GM21526 (cell line): ENCODE measurements around the gene RIOK2.
"Not testable (repeated sequence)": the region's sequence is repeated elsewhere in the genome, so short reads cannot be mapped to it uniquely, and the experiment has no call there.

ENCODE experiments used
- ATAC-seq: cut with Tn5 transposase; IDR thresholded peaks from one replicate; pipeline ENCODE4 v1.9.1; 2021; ENCODE audit warnings: moderate library complexity; ENCODE audit not compliant: unreplicated experiment, low FRiP score

Gene RIOK2

GRCh38 chr5:97171703-97172102 lies 11.3 kb downstream of the RIOK2 start:
- no peak for ATAC-seq

- ATAC-seq, result peak; percentile 65
Measured at GRCh38 chr5:97167435-97167834, 15.6 kb downstream of the RIOK2 start.

- no peak for ATAC-seq
Measured at GRCh38 chr5:97165726-97166125, 17.3 kb downstream of the RIOK2 start.

GRCh38 chr5:97164846-97165245 lies 18.2 kb downstream of the RIOK2 start:
- ATAC-seq, result no peak

- no peak for ATAC-seq
Measured at GRCh38 chr5:97163790-97164285, 19.2 kb downstream of the RIOK2 start.

- ATAC-seq, result no peak
Measured at GRCh38 chr5:97163360-97163764, 19.7 kb downstream of the RIOK2 start.

GRCh38 chr5:97162045-97162444 lies 21.0 kb downstream of the RIOK2 start:
- no peak for ATAC-seq

GRCh38 chr5:97157689-97158088 lies 25.4 kb downstream of the RIOK2 start:
- ATAC-seq, result no peak

- ATAC-seq, result no peak
Measured at GRCh38 chr5:97151370-97151769, 31.7 kb downstream of the RIOK2 start.

GRCh38 chr5:97150401-97150800 lies 32.6 kb downstream of the RIOK2 start:
- ATAC-seq, result no peak

- no peak for ATAC-seq
Measured at GRCh38 chr5:97149709-97150108, 33.3 kb downstream of the RIOK2 start.

- no peak for ATAC-seq
Measured at GRCh38 chr5:97148288-97148687, 34.8 kb downstream of the RIOK2 start.

GRCh38 chr5:97143704-97144103 lies 39.3 kb downstream of the RIOK2 start:
- ATAC-seq, result no peak

- ATAC-seq, result no peak
Measured at GRCh38 chr5:97142521-97143254, 40.4 kb downstream of the RIOK2 start, which contains the start of gene LIX1. TSS of gene LIX1 (minus strand) at chr5:97142611. CDS start at chr5:97142576, 35 bp downstream.

- ATAC-seq, result no peak
Measured at GRCh38 chr5:97141539-97141938, 41.5 kb downstream of the RIOK2 start.

GRCh38 chr5:97141031-97141430 lies 42.0 kb downstream of the RIOK2 start:
- ATAC-seq, result no peak

- ATAC-seq, result not testable (repeated sequence)
Measured at GRCh38 chr5:97140250-97140649, 42.8 kb downstream of the RIOK2 start.

GRCh38 chr5:97136475-97136874 lies 46.6 kb downstream of the RIOK2 start:
- no peak for ATAC-seq

- ATAC-seq, result no peak
Measured at GRCh38 chr5:97135868-97136267, 47.2 kb downstream of the RIOK2 start.

- ATAC-seq, result no peak
Measured at GRCh38 chr5:97134634-97135033, 48.4 kb downstream of the RIOK2 start.

GRCh38 chr5:97133101-97133500 lies 49.9 kb downstream of the RIOK2 start:
- ATAC-seq, result no peak

- ATAC-seq, result no peak
Measured at GRCh38 chr5:97131921-97132320, 51.1 kb downstream of the RIOK2 start.
